Progenitor cell of endocrine pancreas (in vitro differentiated cells): ENCODE data around the gene CPEB2. TPM values are rescaled to one million over a fixed set of nuclear protein-coding genes. Genes with fewer than 3 reads are reported as not detected.

Experiments used
- DNase-seq: peaks from one replicate; pipeline ENCODE4 v3.0.0; 2021; ENCODE audit warnings: low spot score; ENCODE audit not compliant: unreplicated experiment
- H3K27ac Mint-ChIP-seq: 2 replicates; pipeline ENCODE4 v1.8.0; 2021; ENCODE audit warnings: mild to moderate bottlenecking, moderate library complexity, mixed read lengths
- H3K27me3 Mint-ChIP-seq: 2 replicates; pipeline ENCODE4 v1.8.0; 2021; ENCODE audit warnings: mixed read lengths
- H3K36me3 Mint-ChIP-seq: 2 replicates; pipeline ENCODE4 v1.8.0; 2022; ENCODE audit warnings: mixed read lengths; ENCODE audit not compliant: insufficient read depth
- H3K4me1 Mint-ChIP-seq: 2 replicates; pipeline ENCODE4 v1.8.0; 2021; ENCODE audit warnings: low read depth, mixed read lengths
- H3K4me3 Mint-ChIP-seq: 2 replicates; pipeline ENCODE4 v1.8.0; 2021; ENCODE audit warnings: low read depth, mild to moderate bottlenecking, moderate library complexity, mixed read lengths
- H3K9me3 Mint-ChIP-seq: 2 replicates; pipeline ENCODE4 v1.8.0; 2021; ENCODE audit warnings: low read depth, mixed read lengths
- total RNA-seq: library from RNA; stranded (reverse); gene quantifications from 2 replicates; pipeline ENCODE4 v1.2.1, GENCODE V29; 2021
- TF ChIP-seq, protein P1 (sequence below): fragments of 200-600 bp; sonication (generic); IDR thresholded peaks from one replicate; pipeline ENCODE4 v1.5.0; 2021; ENCODE audit warnings: antibody characterized with exemption, mild to moderate bottlenecking; ENCODE audit not compliant: unreplicated experiment

The CPEB2 gene
- total RNA-seq, 1 donor from 2014 or later: 3.5 TPM

DNA sequence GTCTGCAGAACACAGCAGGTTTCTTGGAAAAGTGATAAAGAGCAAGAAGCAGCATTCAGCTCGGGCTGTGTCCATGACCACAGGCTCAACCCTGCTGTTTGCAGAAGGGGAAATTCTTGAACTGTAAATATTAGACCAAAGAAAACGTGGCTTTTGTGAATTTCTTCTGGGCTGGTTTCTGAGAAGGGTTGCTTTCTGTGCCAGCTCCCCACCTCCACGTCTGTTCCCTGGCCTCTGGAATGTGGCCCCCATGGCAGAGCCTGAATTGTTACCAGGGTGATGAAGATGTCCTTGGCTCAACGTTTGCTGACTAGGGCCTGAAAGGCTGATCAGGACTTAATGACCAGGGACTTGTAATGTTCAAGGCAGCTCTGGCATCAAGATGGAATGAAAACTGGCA lies 116.0 kb downstream of the CPEB2 start:
- H3K36me3 Mint-ChIP-seq: peaks cover 1% of the 10 kb centered on the region
- TF ChIP-seq, protein P1, sequence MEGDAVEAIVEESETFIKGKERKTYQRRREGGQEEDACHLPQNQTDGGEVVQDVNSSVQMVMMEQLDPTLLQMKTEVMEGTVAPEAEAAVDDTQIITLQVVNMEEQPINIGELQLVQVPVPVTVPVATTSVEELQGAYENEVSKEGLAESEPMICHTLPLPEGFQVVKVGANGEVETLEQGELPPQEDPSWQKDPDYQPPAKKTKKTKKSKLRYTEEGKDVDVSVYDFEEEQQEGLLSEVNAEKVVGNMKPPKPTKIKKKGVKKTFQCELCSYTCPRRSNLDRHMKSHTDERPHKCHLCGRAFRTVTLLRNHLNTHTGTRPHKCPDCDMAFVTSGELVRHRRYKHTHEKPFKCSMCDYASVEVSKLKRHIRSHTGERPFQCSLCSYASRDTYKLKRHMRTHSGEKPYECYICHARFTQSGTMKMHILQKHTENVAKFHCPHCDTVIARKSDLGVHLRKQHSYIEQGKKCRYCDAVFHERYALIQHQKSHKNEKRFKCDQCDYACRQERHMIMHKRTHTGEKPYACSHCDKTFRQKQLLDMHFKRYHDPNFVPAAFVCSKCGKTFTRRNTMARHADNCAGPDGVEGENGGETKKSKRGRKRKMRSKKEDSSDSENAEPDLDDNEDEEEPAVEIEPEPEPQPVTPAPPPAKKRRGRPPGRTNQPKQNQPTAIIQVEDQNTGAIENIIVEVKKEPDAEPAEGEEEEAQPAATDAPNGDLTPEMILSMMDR: no peak
- H3K27me3 Mint-ChIP-seq: no peaks in the 10 kb centered on the region
- peaks cover 7% of the 10 kb centered on the region for H3K9me3 Mint-ChIP-seq
- peaks cover 9% of the 10 kb centered on the region for H3K4me1 Mint-ChIP-seq
- no peak for DNase-seq
- no peak overlapping the region for H3K4me3 Mint-ChIP-seq
- no peak overlapping the region for H3K27ac Mint-ChIP-seq
